Skin epidermis (tissue), 12 donors: ENCODE results near the gene OPRD1.
"Not testable (repeated sequence)": the region's sequence is repeated elsewhere in the genome, so short reads cannot be mapped to it uniquely, and the experiment has no call there.

Experiments used
- H3K27ac ChIP-seq, 21 experiments: fragments of 200-600 bp; sonication (generic) in 11 of 21; one replicate each; pipeline ENCODE4 v1.5.0; 2020; ENCODE audit warnings: mild to moderate bottlenecking in 3 of 21, inconsistent platforms in 2 of 21, moderate library complexity in 2 of 21
- H3K4me3 ChIP-seq, 7 experiments: fragments of 200-600 bp; sonication (generic) in 2 of 7; one replicate each; pipeline ENCODE4 v1.5.0; 2020; ENCODE audit warnings: inconsistent platforms in 2 of 7, mild to moderate bottlenecking in 2 of 7, moderate library complexity in 1 of 7

Gene OPRD1

GRCh38 chr1:28796352-28797211 is 15.4 kb upstream of the OPRD1 start:
- Histone ChIP-seq H3K27ac (no peak overlapping the region), H3K4me3 (no peak overlapping the region)

GRCh38 chr1:28800324-28800723 is 11.6 kb upstream of the OPRD1 start:
- H3K4me3 ChIP-seq = no peak overlapping the region
- H3K27ac ChIP-seq = no peak overlapping the region

GRCh38 chr1:28801461-28801860 is 10.5 kb upstream of the OPRD1 start:
- H3K27ac ChIP-seq = no peak overlapping the region

GRCh38 chr1:28803051-28803450 is 8.9 kb upstream of the OPRD1 start:
- Histone ChIP-seq H3K4me3 (no peak overlapping the region), H3K27ac (no peak overlapping the region)

More at GRCh38 chr1:28801461-28801860, 10.5 kb upstream of the OPRD1 start:
- H3K4me3 ChIP-seq = no peak overlapping the region

GRCh38 chr1:28803662-28804061 is 8.3 kb upstream of the OPRD1 start:
- no peak overlapping the region for H3K4me3 ChIP-seq

DNA sequence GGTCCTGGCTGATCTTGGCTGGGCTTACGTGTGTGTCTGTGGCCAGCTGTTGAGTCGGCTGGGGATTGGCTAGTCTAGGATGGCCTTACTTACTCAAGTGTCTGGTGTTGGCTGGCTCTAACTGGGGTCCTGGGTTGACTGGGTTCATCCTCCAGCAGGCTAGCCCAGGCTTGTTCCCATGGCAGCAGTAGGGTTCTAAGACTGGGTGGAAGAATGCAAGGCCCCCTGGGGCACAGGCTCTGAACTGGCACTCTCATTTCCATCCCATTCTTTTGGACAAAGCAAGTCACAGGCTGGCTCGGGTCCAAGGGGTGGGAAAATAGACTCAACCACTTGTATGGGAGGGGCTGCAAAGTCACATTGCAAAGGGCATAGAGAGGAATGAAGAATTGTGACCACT is 7.9 kb upstream of the OPRD1 start:
- no peak overlapping the region for H3K27ac ChIP-seq
- H3K4me3 ChIP-seq = no peak overlapping the region

More at GRCh38 chr1:28803662-28804061, 8.3 kb upstream of the OPRD1 start:
- no peak overlapping the region for H3K27ac ChIP-seq

GRCh38 chr1:28807046-28807445 is 4.9 kb upstream of the OPRD1 start:
- H3K27ac ChIP-seq = no peak overlapping the region
- no peak overlapping the region for H3K4me3 ChIP-seq

GRCh38 chr1:28807986-28808385 is 4.0 kb upstream of the OPRD1 start:
- Histone ChIP-seq H3K4me3 (no peak overlapping the region), H3K27ac (no peak overlapping the region)

GRCh38 chr1:28811369-28811765 is 603 bp upstream of the OPRD1 start:
- Histone ChIP-seq H3K4me3 (no peak overlapping the region), H3K27ac (no peak overlapping the region)

GRCh38 chr1:28812669-28813468 is 899 bp downstream of the OPRD1 start:
- Histone ChIP-seq H3K4me3 (no peak overlapping the region), H3K27ac (no peak overlapping the region)

DNA sequence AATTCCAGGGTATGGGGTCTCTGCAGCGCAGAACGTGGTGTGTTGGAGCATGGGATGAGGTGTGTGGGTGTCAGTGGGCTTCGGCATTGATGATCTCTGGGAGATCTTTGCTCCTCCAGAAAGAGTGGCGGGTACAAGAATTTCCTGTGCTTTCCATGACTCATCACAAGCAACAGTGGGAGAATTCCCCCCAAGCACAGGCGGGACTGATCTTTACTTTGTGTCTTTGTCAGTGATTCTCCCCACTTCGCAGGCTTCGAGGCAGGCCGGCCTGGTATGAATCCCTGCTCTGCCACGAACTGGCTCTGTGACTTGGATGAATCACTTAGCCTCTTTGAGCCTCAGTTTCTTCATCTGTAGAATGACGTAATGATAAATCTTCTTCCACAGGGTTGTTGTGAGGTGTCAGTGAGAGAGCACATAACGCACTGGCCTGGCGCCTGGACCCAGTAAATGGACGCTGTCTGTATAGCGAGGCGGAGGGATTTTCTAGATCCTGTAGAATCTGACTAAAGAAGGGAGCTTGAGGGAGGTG is 2.0 kb downstream of the OPRD1 start:
- Histone ChIP-seq H3K27ac (no peak overlapping the region), H3K4me3 (no peak overlapping the region)

- no peak overlapping the region for H3K27ac ChIP-seq
Measured at GRCh38 chr1:28815533-28816185, 3.7 kb downstream of the OPRD1 start.

GRCh38 chr1:28817133-28817532 is 5.2 kb downstream of the OPRD1 start:
- H3K4me3 ChIP-seq = no peak overlapping the region
- H3K27ac ChIP-seq = no peak overlapping the region

More at GRCh38 chr1:28815533-28816185, 3.7 kb downstream of the OPRD1 start:
- no peak overlapping the region for H3K4me3 ChIP-seq

DNA sequence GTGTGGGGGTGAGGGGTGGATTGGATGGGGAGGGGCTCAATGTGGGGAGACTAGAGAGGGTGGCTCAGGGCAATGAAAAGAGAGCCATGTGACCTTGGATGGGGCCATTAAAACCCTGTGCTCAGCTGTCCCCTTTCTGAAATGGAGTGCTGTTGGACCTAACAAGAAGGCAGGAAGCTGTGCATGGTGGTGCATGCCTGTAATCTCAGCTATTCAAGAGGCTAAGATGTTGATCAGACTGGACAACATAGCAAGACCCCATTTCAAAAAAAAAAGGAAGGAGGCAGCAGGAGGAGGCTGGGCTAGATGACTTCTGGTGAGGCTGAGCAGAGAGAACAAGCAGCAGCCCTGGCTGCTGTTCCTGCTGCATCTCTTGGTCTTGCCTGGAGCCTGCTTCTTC is 7.0 kb downstream of the OPRD1 start:
- no peak overlapping the region for H3K4me3 ChIP-seq
- no peak overlapping the region for H3K27ac ChIP-seq

- H3K27ac ChIP-seq = no peak overlapping the region
Measured at GRCh38 chr1:28822799-28823198, 10.8 kb downstream of the OPRD1 start.

DNA sequence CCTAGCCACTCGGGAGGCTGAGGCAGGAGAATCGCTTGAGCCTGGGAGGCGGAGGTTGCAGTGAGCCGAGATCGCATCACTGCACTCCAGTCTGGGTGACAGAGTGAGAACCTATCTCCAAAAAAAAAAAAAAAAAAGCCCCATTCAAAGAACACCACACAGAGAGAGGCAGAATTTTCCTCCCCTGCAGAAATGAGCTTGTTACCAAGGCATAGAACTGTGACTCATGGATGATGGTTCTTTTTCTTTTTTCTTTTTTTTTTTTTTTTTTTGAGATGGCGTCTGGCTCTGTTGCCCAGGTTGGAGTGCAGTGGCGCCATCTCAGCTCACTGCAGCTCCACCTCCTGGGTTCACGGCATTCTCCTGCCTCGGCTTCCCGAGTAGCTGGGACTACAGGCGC is 12.1 kb downstream of the OPRD1 start:
- H3K4me3 ChIP-seq, H3K27ac ChIP-seq: not testable (repeated sequence)

More at GRCh38 chr1:28822799-28823198, 10.8 kb downstream of the OPRD1 start:
- H3K4me3 ChIP-seq = no peak overlapping the region

DNA sequence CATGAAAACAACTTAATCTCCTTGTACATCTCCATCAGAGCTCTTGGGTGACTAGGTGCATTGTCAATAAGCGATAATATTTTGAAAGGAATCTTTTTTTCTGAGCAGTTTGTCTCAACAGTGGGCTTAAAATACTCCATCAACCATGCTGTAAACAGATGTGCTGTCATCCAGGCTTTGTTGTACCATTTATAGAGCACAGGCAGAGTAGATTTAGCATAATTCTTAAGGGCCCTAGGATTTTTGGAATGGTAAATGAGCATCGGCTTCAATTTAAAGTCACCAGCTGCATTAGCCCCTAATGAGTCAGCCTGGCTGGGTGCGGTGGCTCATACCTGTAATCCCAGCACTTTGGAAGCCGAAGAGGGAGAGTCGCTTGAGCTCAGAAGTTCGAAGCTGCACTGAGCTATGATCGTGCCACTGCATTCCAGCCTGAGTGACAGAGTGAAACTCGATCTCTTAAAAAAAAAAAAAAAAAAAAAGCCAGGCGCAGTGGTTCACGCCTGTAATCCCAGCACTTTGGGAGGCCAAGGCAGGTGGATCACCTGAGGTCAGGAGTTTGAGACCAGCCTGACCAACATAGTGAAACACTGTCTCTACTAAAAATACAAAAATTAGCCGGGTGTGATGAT is 16.4 kb downstream of the OPRD1 start:
- not testable (repeated sequence) for H3K27ac ChIP-seq, H3K4me3 ChIP-seq

DNA sequence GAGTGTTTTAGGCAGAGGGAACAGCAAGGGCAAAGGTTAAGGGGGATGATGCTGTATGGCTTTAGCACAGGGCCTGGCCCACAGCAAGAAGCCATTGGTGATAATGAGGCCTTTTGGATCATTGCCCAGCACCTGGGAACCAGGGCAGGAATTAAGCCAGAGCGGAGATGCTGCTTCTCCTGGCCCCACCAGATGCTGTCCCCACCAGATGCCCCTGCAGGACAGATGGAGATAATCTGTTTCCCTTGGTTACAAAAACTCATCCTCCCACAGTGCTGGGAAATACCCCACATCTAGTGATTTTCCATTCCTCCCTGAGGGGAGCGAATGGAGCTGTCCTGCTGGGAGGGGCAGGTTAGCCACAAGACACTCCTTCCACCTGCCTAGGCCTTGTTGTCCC is 18.8 kb downstream of the OPRD1 start:
- Histone ChIP-seq H3K27ac (no peak overlapping the region), H3K4me3 (no peak overlapping the region)

DNA sequence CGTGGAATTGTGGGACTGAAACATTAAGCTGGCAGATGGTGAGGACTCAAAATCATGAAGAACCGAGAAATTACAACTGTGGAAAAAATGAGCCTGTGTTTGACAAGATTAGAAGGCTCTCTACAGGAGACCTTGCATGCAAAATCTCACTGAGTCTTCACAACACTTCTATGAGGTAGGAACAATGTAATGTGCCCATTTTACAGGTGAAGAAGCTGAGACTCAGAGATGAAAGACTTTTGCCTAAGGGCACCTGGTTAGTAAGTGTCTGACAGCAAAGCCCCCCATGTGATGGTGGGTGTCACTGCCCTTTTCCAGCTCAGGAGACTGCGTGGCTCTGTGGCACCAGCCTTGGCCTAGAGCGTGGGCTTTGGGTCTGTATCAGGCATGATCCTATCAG is 21.0 kb downstream of the OPRD1 start:
- Histone ChIP-seq H3K4me3 (no peak overlapping the region), H3K27ac (no peak overlapping the region)

DNA sequence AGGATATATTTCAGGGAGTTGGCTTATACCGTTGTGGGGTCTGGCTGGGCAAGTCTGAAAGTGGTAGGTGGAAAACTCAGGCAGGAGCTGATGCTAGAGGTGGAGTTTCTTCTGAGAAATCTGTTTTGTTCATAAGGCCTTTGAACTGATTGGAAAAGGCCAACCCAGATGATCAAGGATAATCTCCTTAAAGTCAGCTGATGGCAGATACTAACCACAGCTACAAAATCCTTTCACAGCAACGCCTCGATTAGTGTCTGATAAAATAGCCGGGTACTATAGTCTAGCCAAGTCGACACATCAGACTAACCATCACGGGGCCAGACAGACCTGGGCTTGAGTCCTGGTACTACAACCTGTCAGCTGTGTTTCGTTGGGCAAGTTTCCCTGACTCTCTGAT is 21.4 kb downstream of the OPRD1 start:
- Histone ChIP-seq H3K27ac (no peak overlapping the region), H3K4me3 (no peak overlapping the region)
